ENCODE data around the gene SLC30A4. TPM values are rescaled to one million over a fixed set of nuclear protein-coding genes. Genes with fewer than 3 reads are reported as not detected.
"Not testable (repeated sequence)": the region's sequence is repeated elsewhere in the genome, so short reads cannot be mapped to it uniquely, and the experiment has no call there.

SLC30A4 gene
- total RNA-seq, 1 donor, result 16.0 TPM

- no peak for DNase-seq (ENCODE audit: low read depth)
- no peak for TF ChIP-seq CTCF (IDR thresholded peaks at IDR 0.05; ENCODE audit: insufficient read depth, low read depth, low read length)
- H3K4me3 ChIP-seq (ENCODE audit: low read depth, low read length), result no peak overlapping the region
Measured at GRCh38 chr15:45535486-45536042, 13.0 kb upstream of the SLC30A4 start.

- no peak for DNase-seq (ENCODE audit: low read depth)
- no peak overlapping the region for H3K4me3 ChIP-seq (ENCODE audit: low read depth, low read length)
- no peak for TF ChIP-seq CTCF (IDR thresholded peaks at IDR 0.05; ENCODE audit: insufficient read depth, low read depth, low read length)
Measured at GRCh38 chr15:45534821-45535220, 12.3 kb upstream of the SLC30A4 start.

- H3K4me3 ChIP-seq (ENCODE audit: low read depth, low read length); DNase-seq (ENCODE audit: low read depth): not testable (repeated sequence)
Measured at GRCh38 chr15:45532892-45533291, 10.3 kb upstream of the SLC30A4 start.

- DNase-seq (ENCODE audit: low read depth), result no peak
- no peak overlapping the region for H3K4me3 ChIP-seq (ENCODE audit: low read depth, low read length)
- no peak for TF ChIP-seq CTCF (IDR thresholded peaks at IDR 0.05; ENCODE audit: insufficient read depth, low read depth, low read length)
Measured at GRCh38 chr15:45529613-45530012, 7.1 kb upstream of the SLC30A4 start.

- TF ChIP-seq CTCF (IDR thresholded peaks at IDR 0.05; ENCODE audit: insufficient read depth, low read depth, low read length), result no peak
- no peak for DNase-seq (ENCODE audit: low read depth)
- H3K4me3 ChIP-seq (ENCODE audit: low read depth, low read length), result no peak overlapping the region
Measured at GRCh38 chr15:45527086-45527485, 4.5 kb upstream of the SLC30A4 start.

GRCh38 chr15:45523166-45523460 is 558 bp upstream of the SLC30A4 start:
- DNase-seq (ENCODE audit: low read depth), result no peak
- H3K4me3 ChIP-seq (ENCODE audit: low read depth, low read length), result peak overlapping the region; percentile 77
- no peak for TF ChIP-seq CTCF (IDR thresholded peaks at IDR 0.05; ENCODE audit: insufficient read depth, low read depth, low read length)

GRCh38 chr15:45521596-45522327 is 793 bp downstream of the SLC30A4 start:
- DNase-seq (ENCODE audit: low read depth), result peak; percentile 14
- H3K4me3 ChIP-seq (ENCODE audit: low read depth, low read length), result peak overlapping the region; percentile 77
- TF ChIP-seq CTCF (IDR thresholded peaks at IDR 0.05; ENCODE audit: insufficient read depth, low read depth, low read length), result no peak
